SK-N-MC (cell line): ENCODE measurements around the gene GSTM4.

ENCODE experiments used
- DNase-seq: peaks from one replicate; pipeline ENCODE4 v3.0.0-alpha.2; 2011; ENCODE audit warnings: low read depth, low spot score
- H3K27ac ChIP-seq: fragments of 200-600 bp; sonication (generic); 2 replicates; pipeline ENCODE4 v1.5.1; 2016; ENCODE audit warnings: mixed run types
- H3K36me3 ChIP-seq: fragments of 200-600 bp; sonication (generic); 2 replicates; pipeline ENCODE4 v1.6.1; 2017; ENCODE audit warnings: antibody characterized with exemption, low read length, mixed read lengths; ENCODE audit not compliant: insufficient read depth
- H3K4me3 ChIP-seq: fragments of 200-600 bp; sonication (generic); 2 replicates; pipeline ENCODE4 v1.5.1; 2016
- H3K9ac ChIP-seq: fragments of 200-600 bp; sonication (generic); 2 replicates; pipeline ENCODE4 v1.8.0; 2017; ENCODE audit warnings: mixed run types, mixed read lengths; ENCODE audit not compliant: insufficient read length
- H3K9me3 ChIP-seq: fragments of 200-600 bp; sonication (generic); 2 replicates; pipeline ENCODE4 v1.6.1; 2017; ENCODE audit warnings: low read depth, mild to moderate bottlenecking, antibody characterized with exemption, low read length, moderate library complexity, mixed read lengths
- EZH2 ChIP-seq: fragments of 200-600 bp; sonication (generic); IDR thresholded peaks from one replicate; pipeline ENCODE4 v1.6.1; 2017; ENCODE audit warnings: antibody characterized with exemption
- FOXP2 ChIP-seq: optimal IDR thresholded peaks from 2 replicates; pipeline ENCODE3; 2011; ENCODE audit warnings: mild to moderate bottlenecking, moderate library complexity; ENCODE audit not compliant: insufficient read depth; ENCODE audit errors: extremely low read length, control extremely low read depth
- POLR2AphosphoS5 ChIP-seq: IDR thresholded peaks from 2 replicates; pipeline ENCODE4 v1.6.1; 2012; ENCODE audit warnings: mild to moderate bottlenecking, low read depth, low read length, borderline replicate concordance

GSTM4 gene

DNA sequence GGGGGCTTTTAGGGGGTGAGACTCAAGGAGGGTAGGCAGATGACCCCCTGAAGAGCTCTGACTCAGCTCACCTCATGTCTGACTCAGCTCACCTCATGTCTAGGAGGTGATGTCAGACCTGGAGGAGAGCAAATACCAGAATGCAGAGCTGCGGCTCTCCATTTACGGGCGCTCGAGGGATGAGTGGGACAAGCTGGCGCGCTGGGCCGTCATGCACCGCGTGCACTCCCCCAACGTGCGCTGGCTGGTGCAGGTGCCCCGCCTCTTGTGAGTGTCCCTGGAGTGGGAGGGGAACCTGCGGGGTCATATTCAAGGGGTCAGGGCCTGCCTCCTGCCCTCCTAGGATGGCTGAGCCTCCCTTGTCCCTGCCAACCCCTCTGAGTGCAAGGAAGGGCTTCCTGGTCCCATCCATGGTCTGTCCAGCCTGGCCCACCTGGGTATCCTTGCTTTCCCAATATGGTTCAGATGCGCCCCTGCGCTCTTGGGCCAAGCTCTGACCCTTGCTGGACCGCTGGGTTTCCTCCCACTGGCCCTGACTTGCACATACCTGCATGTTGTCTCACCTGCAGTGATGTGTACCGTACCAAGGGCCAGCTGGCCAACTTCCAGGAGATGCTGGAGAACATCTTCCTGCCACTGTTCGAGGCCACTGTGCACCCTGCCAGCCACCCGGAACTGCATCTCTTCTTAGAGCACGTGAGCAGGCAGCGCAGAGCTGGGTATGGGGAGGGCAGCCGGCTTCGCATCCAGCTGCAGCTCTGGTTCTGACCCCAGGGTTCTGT, 27.2 kb upstream of the GSTM4 start:
- no peak overlapping the region for H3K27ac ChIP-seq
- H3K4me3 ChIP-seq, result no peak overlapping the region
- peaks cover 44% of the 10 kb centered on the region; the same call in 1 of the 2 replicates for H3K36me3 ChIP-seq
- H3K9me3 ChIP-seq, result no peaks in the 10 kb centered on the region
- DNase-seq, result no peak
- TF ChIP-seq FOXP2, result no peak
- H3K9ac ChIP-seq, result no peak overlapping the region

DNA sequence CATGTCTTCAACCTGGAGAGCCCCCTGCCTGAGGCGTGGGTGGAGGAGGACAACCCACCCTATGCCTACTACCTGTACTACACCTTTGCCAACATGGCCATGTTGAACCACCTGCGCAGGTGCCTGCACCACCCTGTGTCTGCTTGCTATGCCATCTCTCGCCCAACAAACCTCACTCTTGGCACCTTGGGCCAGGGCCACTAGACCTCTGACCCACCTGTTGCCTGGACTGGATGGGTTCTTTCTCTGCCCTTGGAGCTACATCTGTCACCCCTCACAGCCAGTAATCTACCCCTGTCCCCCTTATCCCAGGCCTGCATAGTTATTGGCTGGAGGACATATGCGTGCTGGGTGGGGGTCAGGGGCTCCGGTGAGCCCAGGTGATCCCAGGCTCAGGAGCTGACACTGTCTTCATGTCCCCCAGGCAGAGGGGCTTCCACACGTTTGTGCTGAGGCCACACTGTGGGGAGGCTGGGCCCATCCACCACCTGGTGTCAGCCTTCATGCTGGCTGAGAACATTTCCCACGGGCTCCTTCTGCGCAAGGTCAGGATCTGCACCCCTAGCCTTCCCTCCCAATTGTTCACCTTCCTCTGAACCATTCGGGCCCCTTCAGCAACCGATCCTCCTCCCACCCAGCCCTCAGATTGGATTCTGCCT, 26.4 kb upstream of the GSTM4 start:
- TF ChIP-seq FOXP2 (no peak), EZH2 (no peak), POLR2AphosphoS5 (no peak)
- Histone ChIP-seq H3K27ac (no peak overlapping the region), H3K4me3 (no peak overlapping the region), H3K36me3 (peaks cover 44% of the 10 kb centered on the region; the same call in 1 of the 2 replicates), H3K9ac (no peak overlapping the region), H3K9me3 (no peaks in the 10 kb centered on the region)
- no peak for DNase-seq

DNA sequence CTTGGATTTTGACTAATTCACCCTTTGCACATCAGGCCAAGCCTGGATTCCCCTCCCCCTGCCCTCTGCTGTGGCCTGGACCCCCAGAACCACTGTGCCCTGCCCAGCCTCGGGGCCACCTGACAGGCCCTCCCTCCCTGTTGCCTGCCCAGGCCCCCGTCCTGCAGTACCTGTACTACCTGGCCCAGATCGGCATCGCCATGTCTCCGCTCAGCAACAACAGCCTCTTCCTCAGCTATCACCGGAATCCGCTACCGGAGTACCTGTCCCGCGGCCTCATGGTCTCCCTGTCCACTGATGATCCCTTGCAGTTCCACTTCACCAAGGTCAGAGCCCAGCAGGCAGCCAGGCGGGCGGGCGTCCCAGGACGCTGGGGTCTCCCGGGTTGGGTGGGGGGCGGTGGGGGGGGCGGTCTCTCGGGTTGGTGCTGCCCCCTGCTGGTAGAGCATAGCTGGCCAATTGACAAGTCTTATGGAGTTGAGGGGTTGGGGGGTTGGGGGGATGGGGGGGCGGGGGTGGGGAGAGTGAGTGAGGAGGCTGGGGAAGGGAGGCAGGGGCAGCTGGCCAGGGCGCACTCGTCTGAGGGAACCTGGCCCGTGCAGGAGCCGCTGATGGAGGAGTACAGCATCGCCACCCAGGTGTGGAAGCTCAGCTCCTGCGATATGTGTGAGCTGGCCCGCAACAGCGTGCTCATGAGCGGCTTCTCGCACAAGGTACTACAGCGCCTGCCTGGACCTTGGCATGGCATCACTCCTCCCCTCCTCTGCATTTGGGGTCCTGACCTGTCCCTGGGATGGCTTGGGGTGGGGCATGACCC, 25.6 kb upstream of the GSTM4 start:
- no peak overlapping the region for H3K4me3 ChIP-seq
- no peak overlapping the region for H3K9ac ChIP-seq
- no peak overlapping the region for H3K27ac ChIP-seq
- no peak for TF ChIP-seq EZH2
- TF ChIP-seq POLR2AphosphoS5, result no peak
- DNase-seq, result no peak
- H3K9me3 ChIP-seq, result no peaks in the 10 kb centered on the region
- peaks cover 44% of the 10 kb centered on the region; the same call in 1 of the 2 replicates for H3K36me3 ChIP-seq

DNA sequence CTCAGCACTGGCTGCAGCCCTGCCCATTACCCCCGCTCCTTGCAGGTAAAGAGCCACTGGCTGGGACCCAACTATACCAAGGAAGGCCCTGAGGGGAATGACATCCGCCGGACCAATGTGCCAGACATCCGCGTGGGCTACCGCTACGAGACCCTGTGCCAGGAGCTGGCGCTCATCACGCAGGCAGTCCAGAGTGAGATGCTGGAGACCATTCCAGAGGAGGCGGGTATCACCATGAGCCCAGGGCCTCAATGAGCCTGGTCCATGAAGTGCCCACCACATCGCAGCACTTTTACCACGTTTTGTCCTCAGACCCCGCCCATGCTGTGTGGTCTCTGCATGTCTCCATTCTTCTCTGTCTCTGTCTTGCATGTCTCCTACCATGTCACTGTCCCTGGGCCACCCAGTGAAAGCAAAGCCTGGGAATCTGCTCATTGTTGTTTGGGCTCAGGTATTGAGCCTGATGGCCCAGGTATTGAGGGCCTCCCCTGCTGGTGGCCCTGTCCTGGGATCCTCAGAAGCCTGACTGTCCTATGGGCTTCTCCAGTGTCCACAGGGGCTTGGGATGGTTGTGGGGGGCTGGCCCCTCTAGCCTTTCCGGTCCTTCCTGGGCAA, 24.9 kb upstream of the GSTM4 start:
- Histone ChIP-seq H3K27ac (no peak overlapping the region), H3K4me3 (no peak overlapping the region), H3K9me3 (no peaks in the 10 kb centered on the region), H3K36me3 (peaks cover 44% of the 10 kb centered on the region; the same call in 1 of the 2 replicates), H3K9ac (no peak overlapping the region)
- no peak for TF ChIP-seq POLR2AphosphoS5
- no peak for TF ChIP-seq FOXP2
- TF ChIP-seq EZH2, result no peak
- no peak for DNase-seq

DNA sequence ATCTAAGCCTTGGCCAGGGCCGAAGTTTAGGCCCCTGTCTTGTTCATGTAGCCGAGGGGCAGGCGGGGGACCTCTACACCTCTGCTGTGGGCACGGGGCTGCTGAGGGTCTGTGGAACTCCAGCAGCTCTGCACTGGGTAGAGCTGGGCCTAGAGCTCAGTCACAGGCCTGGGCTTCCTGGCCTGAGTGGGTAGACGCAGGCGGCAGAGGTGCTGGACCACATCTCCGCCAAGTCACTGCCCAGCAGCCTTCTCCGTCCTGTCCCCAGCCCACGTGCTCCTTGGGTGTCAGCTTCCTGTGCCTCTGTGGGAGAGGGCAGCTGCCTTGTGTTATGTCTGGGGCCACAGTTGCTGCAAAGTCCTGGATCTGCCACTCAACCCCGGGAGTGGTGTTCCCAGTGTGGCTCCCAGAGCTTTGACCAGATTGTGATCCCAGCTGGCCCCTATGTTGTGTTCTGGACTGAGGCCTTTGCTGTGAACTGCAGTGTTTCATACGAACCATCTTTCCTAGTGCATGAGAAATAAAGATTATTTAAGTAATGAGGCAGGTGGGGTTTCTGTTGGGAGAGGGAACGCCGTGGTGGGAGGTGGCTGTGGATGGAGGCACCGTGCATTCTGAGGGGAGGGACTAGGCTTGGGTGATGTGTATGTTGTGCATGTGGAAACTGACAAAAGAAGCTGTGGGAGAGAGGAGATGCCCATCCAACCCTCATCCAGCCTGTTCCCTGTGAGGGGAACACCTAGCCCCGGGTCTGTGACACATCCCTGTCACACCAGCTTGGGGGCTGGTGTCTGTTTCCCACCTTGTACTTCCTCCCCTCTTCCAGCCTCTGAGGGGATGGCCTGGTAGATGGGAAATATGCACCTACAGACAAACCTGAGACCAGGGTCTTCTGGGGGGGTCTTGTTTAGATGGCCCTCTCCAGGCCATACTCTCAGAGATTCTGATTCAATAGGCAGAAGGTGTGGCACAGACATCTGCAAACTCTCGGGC, 24.1 kb upstream of the GSTM4 start:
- peaks cover 41% of the 10 kb centered on the region; the same call in 1 of the 2 replicates for H3K36me3 ChIP-seq
- H3K4me3 ChIP-seq, result no peak overlapping the region
- H3K9ac ChIP-seq, result no peak overlapping the region
- no peak for TF ChIP-seq EZH2
- no peak for TF ChIP-seq POLR2AphosphoS5
- no peak for TF ChIP-seq FOXP2
- no peak overlapping the region for H3K27ac ChIP-seq
- DNase-seq, result no peak
- H3K9me3 ChIP-seq, result no peaks in the 10 kb centered on the region

DNA sequence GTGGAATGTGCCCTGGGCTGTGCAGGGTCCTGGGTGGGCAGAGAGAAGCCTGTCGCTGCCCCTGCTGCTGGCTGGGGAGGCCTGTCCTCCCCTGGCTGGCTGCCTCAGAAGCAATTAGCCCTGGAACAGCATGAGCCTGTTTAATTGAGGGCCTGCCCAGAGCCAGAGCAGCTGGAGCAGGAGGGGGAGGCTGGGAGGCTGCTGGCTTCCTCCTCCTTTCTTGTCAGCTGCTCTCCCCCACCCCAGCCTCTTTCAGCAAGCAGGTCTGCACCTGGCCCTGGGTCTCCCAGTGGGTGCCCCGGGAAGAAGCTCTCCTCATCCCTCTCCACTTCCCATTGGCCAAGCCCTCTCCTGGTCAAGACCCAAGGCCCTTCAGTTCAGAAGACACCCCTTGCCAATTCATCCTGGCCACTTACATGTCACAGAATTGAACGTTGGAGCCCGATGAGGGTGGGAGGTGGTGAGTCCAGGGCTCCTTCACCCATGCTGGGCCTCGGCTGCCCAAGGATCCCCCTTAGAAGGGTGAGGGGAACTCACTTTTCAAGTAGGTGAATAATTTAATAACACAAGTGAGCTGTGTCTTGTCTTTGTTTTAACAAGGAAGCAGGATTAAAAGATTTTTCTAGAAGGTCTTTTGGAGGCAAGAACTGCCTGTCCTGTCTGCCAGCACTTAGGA, 23.1 kb upstream of the GSTM4 start:
- 0 out of 2 replicates have a peak overlapping the region, but pooled peaks have one; percentile 12 for H3K27ac ChIP-seq
- TF ChIP-seq EZH2 (no peak), POLR2AphosphoS5 (no peak), FOXP2 (no peak)
- H3K9me3 ChIP-seq, result no peaks in the 10 kb centered on the region
- peaks cover 36% of the 10 kb centered on the region; the same call in 1 of the 2 replicates for H3K36me3 ChIP-seq
- H3K9ac ChIP-seq, result no peak overlapping the region
- no peak overlapping the region for H3K4me3 ChIP-seq
- no peak for DNase-seq

DNA sequence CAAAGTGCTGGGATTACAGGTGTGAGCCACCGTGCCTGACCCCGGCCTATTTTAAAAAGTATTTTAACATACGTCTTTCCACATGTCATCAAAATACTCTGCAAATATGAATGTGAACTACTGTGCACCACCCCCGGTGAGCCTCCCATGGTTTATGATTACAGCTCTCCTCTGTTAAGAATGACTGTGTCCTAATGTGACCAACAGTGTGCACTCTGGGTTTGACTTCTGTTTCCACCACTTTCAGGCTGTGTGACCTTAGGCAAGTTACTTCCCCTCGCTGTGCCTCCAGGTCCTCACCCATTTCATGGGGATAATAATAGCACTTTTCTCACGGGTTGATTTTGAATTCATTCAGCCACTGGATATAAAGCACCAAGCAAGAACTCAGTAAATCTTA, 21.6 kb upstream of the GSTM4 start:
- Histone ChIP-seq H3K9ac (no peak overlapping the region), H3K36me3 (peaks cover 22% of the 10 kb centered on the region; the same call in 1 of the 2 replicates), H3K27ac (no peak overlapping the region), H3K9me3 (no peaks in the 10 kb centered on the region), H3K4me3 (no peak overlapping the region)
- TF ChIP-seq EZH2 (no peak), POLR2AphosphoS5 (no peak), FOXP2 (no peak)
- DNase-seq, result no peak
